K562 (cell line): ENCODE results near the gene GRIK5. TPM values are rescaled to one million over a fixed set of nuclear protein-coding genes. Genes with fewer than 3 reads are reported as not detected.
A peak's percentile ranks its signal among the peaks of the same experiment; 100 is the strongest.

Source experiments
- ATAC-seq: fragments of 200-7000 bp; cut with Tn5 transposase; 3 replicates; pipeline ENCODE4 v1.9.1; 2020; ENCODE audit warnings: moderate library complexity
- BruUV-seq: library from RNA; stranded (reverse); fragments of 400-500 nt; replicated peaks from 2 replicates; lab custom pipeline; 2021; lab: Mats Ljungman, UMichigan
- CTCF ChIA-PET: fragments of 300-600 bp; formaldehyde crosslinking; extraction: SDS; loops from one replicate; lab custom pipeline; 2021; ENCODE audit warnings: low intra/inter-chr PET ratio; lab: Yijun Ruan, JAX
- POLR2A ChIA-PET: fragments of 300-600, 350-650 bp; sonication (Branson Sonifier 250); formaldehyde crosslinking; extraction: SDS; loops from one replicate; lab custom pipeline; 2021; ENCODE audit warnings: antibody characterized with exemption, inconsistent platforms; lab: Yijun Ruan, JAX
- DNase-seq, 4 experiments: peaks; one replicate each; pipeline versions ENCODE4 v3.0.0 to v3.0.0-alpha.2; 2011 to 2018; ENCODE audit warnings: low spot score in 3 of 4, mixed read lengths in 3 of 4; ENCODE audit errors: extremely low read depth in 1 of 4
- FAIRE-seq: peaks from 2 replicates; lab custom pipeline; 2011; peaks lifted over from hg19 to GRCh38; lab: Jason Lieb, UNC
- H2AFZ ChIP-seq: 2 replicates; pipeline ENCODE4 v1.6.0; 2011; ENCODE audit warnings: low read depth, low read length, control low read depth, inconsistent platforms
- H3K27ac ChIP-seq: fragments of 200-600 bp; 3 replicates; pipeline ENCODE4 v1.8.0; 2011; ENCODE audit warnings: low read depth, mild to moderate bottlenecking, control low read depth, inconsistent platforms, low read length, moderate library complexity, mixed read lengths; ENCODE audit errors: extremely low read depth
- H3K27me3 ChIP-seq, 2 experiments: fragments of 300-600 bp in 1 of 2; 2 replicates in 1 of 2; 3 replicates in 1 of 2; pipeline versions ENCODE4 v1.6.0 to v1.8.0; 2011; ENCODE audit warnings: inconsistent platforms in 2 of 2, low read length in 2 of 2, mild to moderate bottlenecking in 1 of 2, mixed read lengths in 1 of 2, moderate library complexity in 1 of 2; ENCODE audit not compliant: control insufficient read depth in 2 of 2, insufficient read depth in 2 of 2
- H3K36me3 ChIP-seq: fragments of 300-600 bp; 3 replicates; pipeline ENCODE4 v1.8.0; 2011; ENCODE audit warnings: mild to moderate bottlenecking, low read length, inconsistent platforms; ENCODE audit not compliant: control insufficient read depth, insufficient read depth
- H3K4me1 ChIP-seq, 2 experiments: fragments of 200-600 bp in 1 of 2; replicated peaks in 1 of 2; 2 replicates in 1 of 2; 3 replicates in 1 of 2; pipeline versions ENCODE4 v1.5.1 to v1.8.0; 2011; ENCODE audit warnings: inconsistent platforms in 2 of 2, low read length in 2 of 2, mild to moderate bottlenecking in 1 of 2, mixed read lengths in 1 of 2, moderate library complexity in 1 of 2; ENCODE audit not compliant: control insufficient read depth in 2 of 2, insufficient read depth in 2 of 2
- H3K4me2 ChIP-seq: 2 replicates; pipeline ENCODE4 v1.6.1; 2011; ENCODE audit warnings: low read length, control low read depth, inconsistent platforms, mixed read lengths; ENCODE audit not compliant: insufficient read depth
- H3K4me3 ChIP-seq: fragments of 200-600 bp; sonication (generic), shearing (Covaris generic); 2 replicates; pipeline ENCODE4 v1.5.1; 2016; ENCODE audit warnings: control low read depth, inconsistent platforms
- H3K79me2 ChIP-seq: fragments of 200-600 bp; 3 replicates; pipeline ENCODE4 v1.8.0; 2011; ENCODE audit warnings: low read length, inconsistent platforms; ENCODE audit not compliant: control insufficient read depth, insufficient read depth
- H3K9ac ChIP-seq, 2 experiments: 2 replicates each; pipeline versions ENCODE4 v1.6.0 to v1.6.1; 2011; ENCODE audit warnings: low read depth in 2 of 2, low read length in 2 of 2, control low read depth in 1 of 2, inconsistent platforms in 1 of 2, mild to moderate bottlenecking in 1 of 2, mixed read lengths in 1 of 2; ENCODE audit not compliant: insufficient read depth in 1 of 2
- H3K9me1 ChIP-seq: one replicate; pipeline ENCODE4 v1.6.0; 2011; ENCODE audit warnings: inconsistent platforms, mild to moderate bottlenecking, low read length, moderate library complexity; ENCODE audit not compliant: control insufficient read depth, insufficient read depth
- H3K9me3 ChIP-seq: replicated peaks from 2 replicates; pipeline ENCODE4 v1.5.1; 2011; ENCODE audit warnings: low read depth, low read length, inconsistent platforms; ENCODE audit not compliant: control insufficient read depth, insufficient read depth
- H4K20me1 ChIP-seq: replicated peaks from 2 replicates; pipeline ENCODE4 v1.6.1; 2011; ENCODE audit warnings: low read length, inconsistent platforms, mixed read lengths; ENCODE audit not compliant: control insufficient read depth, insufficient read depth
- EHMT2 ChIP-seq: fragments of 450-650 bp; IDR thresholded peaks from 2 replicates; pipeline ENCODE4 v1.6.1; 2018; ENCODE audit warnings: antibody characterized with exemption
- MIER1 ChIP-seq: fragments of 450-650 bp; IDR thresholded peaks from 2 replicates; pipeline ENCODE4 v1.6.1; 2016; ENCODE audit warnings: antibody characterized with exemption, mild to moderate bottlenecking, low read depth
- RBM39 ChIP-seq: fragments of 200-400 bp; formaldehyde crosslinking; optimal IDR thresholded peaks from 2 replicates; pipeline ENCODE3; 2018; ENCODE audit warnings: low read depth, low read length
- REST ChIP-seq, 2 experiments: fragments of 450-650 bp; formaldehyde crosslinking in 1 of 2; IDR thresholded peaks; 2 replicates each; pipeline versions ENCODE4 v1.4.0 to v1.6.1; 2014 to 2020; ENCODE audit warnings: mild to moderate bottlenecking in 2 of 2, borderline replicate concordance in 1 of 2, low read depth in 1 of 2
- RNF219 ChIP-seq: fragments of 250-450 bp; sonication (Bioruptor Pico); IDR thresholded peaks from 2 replicates; pipeline ENCODE4 v1.5.0; 2022; ENCODE audit warnings: mild to moderate bottlenecking
- TCF7 ChIP-seq: sonication (generic); IDR thresholded peaks from 2 replicates; pipeline ENCODE4 v1.6.1; 2016; ENCODE audit warnings: antibody characterized with exemption, borderline replicate concordance
- ZNF431 ChIP-seq: sonication (generic); formaldehyde crosslinking; IDR thresholded peaks from 2 replicates; pipeline ENCODE4 v1.8.0; 2022; ENCODE audit warnings: mild to moderate bottlenecking, missing genetic modification reagents
- WGBS: fragments of 100-300 bp; shearing (Covaris generic); methylation state at CpG from one replicate; pipeline ENCODE4 v1.1.6; 2016; ENCODE audit warnings: low coverage, mixed read lengths; ENCODE audit not compliant: insufficient coverage; ENCODE audit errors: missing lambda C conversion rate; 5-methylcytosine and 5-hydroxymethylcytosine counted together
- in situ Hi-C: fragments of 300-500 bp; cut with MboI; formaldehyde crosslinking; loops from 4 replicates; pipeline ENCODE4 v1.15.0; 2018; ENCODE audit warnings: inconsistent platforms, mixed read lengths
- intact Hi-C: fragments of 100-400 bp; cut with micrococcal nuclease; formaldehyde crosslinking; loops from 2 replicates; pipeline ENCODE4 v1.14.2; 2022
- polyA plus RNA-seq, 8 experiments: library from polyadenylated mRNA; depleted of rRNA in 4 of 8; stranded (reverse) in 5 of 8; unstranded in 3 of 8; fragments of >200 nt; fragmentation: Nextera tagmentation in 2 of 8; fragmentation: Illumina TruSeq in 1 of 8; extraction: Ambion mirVana in 2 of 8; extraction: Trizol in 1 of 8; gene quantifications; 2 replicates each; pipeline versions ENCODE4 v1.2.1 to v1.2.3, GENCODE V29; 2011 to 2014; ENCODE audit warnings: inconsistent platforms in 1 of 8, missing spikeins in 1 of 8
- total RNA-seq, 7 experiments: library from RNA; depleted of rRNA in 6 of 7; stranded (reverse); fragments of >200 nt in 6 of 7; fragmentation: Illumina TruSeq in 2 of 7; extraction: Trizol in 2 of 7; gene quantifications; 2 replicates each; pipeline versions ENCODE4 v1.2.1 to v1.2.3, GENCODE V29; 2011 to 2021; ENCODE audit warnings: low replicate concordance in 1 of 7
- TF ChIP-seq, protein P1 (sequence below): fragments of 450-650 bp; IDR thresholded peaks from 2 replicates; pipeline ENCODE4 v1.6.1; 2016
- TF ChIP-seq, protein P2 (sequence below): sonication (generic); formaldehyde crosslinking; IDR thresholded peaks from 2 replicates; pipeline ENCODE4 v1.8.0; 2022; ENCODE audit warnings: mild to moderate bottlenecking, missing genetic modification reagents

The GRIK5 gene
- total and polyA plus RNA-seq, 9 of the 15 experiments (the other 6 are each of a cell fraction or from before 2014, with no cell fraction given) = 0.04 to 0.55 (median 0.27) TPM; not detected in 2

GRCh38 chr19:42115219-42115618 is 45.2 kb upstream of the GRIK5 start:
- H3K9ac ChIP-seq = no peak overlapping the region
- H3K27me3 ChIP-seq = peaks cover 25 to 52% of the 10 kb centered on the region in 2 experiments
- POLR2A ChIA-PET = interaction anchor here (1.1 to 1.7 kb wide), 2 partner anchors 8 to 10 kb away, joined by 4 to 6 read pairs; no protein-coding TSS in a partner anchor
- no peak overlapping the region for H3K27ac ChIP-seq
- TF ChIP-seq, protein P1, sequence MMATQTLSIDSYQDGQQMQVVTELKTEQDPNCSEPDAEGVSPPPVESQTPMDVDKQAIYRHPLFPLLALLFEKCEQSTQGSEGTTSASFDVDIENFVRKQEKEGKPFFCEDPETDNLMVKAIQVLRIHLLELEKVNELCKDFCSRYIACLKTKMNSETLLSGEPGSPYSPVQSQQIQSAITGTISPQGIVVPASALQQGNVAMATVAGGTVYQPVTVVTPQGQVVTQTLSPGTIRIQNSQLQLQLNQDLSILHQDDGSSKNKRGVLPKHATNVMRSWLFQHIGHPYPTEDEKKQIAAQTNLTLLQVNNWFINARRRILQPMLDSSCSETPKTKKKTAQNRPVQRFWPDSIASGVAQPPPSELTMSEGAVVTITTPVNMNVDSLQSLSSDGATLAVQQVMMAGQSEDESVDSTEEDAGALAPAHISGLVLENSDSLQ = no peak
- TF ChIP-seq, protein P2, sequence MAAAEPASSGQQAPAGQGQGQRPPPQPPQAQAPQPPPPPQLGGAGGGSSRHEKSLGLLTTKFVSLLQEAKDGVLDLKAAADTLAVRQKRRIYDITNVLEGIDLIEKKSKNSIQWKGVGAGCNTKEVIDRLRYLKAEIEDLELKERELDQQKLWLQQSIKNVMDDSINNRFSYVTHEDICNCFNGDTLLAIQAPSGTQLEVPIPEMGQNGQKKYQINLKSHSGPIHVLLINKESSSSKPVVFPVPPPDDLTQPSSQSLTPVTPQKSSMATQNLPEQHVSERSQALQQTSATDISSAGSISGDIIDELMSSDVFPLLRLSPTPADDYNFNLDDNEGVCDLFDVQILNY (CRISPR knock-in tag) = no peak
- TF ChIP-seq EHMT2 = peak; percentile 81
- no peak for TF ChIP-seq TCF7
- TF ChIP-seq REST (IDR thresholded peaks at IDR 0.05; ENCODE audit: borderline replicate concordance) = peak; percentile 90
- TF ChIP-seq REST (CRISPR knock-in tag; IDR thresholded peaks at IDR 0.05; ENCODE audit: low read depth) = 0 out of 2 replicates have a peak, but pooled peaks have one; percentile 34
- no peak for TF ChIP-seq ZNF431 (CRISPR knock-in tag)
- TF ChIP-seq RBM39 = no peak
- TF ChIP-seq MIER1 = peak; percentile 75
- TF ChIP-seq RNF219 (CRISPR knock-in tag) = no peak
- TF ChIP-seq, all 486 proteins: peak for 3
- Histone ChIP-seq H3K79me2 (no peaks in the 10 kb centered on the region), H2AFZ (no peak overlapping the region), H3K4me2 (no peak overlapping the region), H4K20me1 (peaks cover 10% of the 10 kb centered on the region; the same call in 1 of the 2 replicates), H3K9me3 (no peaks in the 10 kb centered on the region), H3K4me3 (no peak overlapping the region), H3K4me1 (no peaks in the 10 kb centered on the region; a peak in 1 of 5 replicates), H3K9me1 (no peaks in the 10 kb centered on the region), H3K36me3 (no peaks in the 10 kb centered on the region)
- CTCF ChIA-PET = no interaction called here
- WGBS = 5% methylated on average over 4 of the region's 4 CpGs
- intact Hi-C loops (no loop called here), in situ Hi-C loops (loop anchor here (25.0 kb wide), 1 partner anchor 422 kb away; the partner anchor contains the start of gene CEACAM1)
- no TSS peak for BruUV-seq
- no peak for DNase-seq
- no peak for FAIRE-seq
- ATAC-seq = 0 out of 3 replicates have a peak, but pooled peaks have one; percentile 24
